Cerebellar nuclear complex (tissue), 1 donor: ENCODE data around the gene SPEM1.
"Not testable (repeated sequence)": the region's sequence is repeated elsewhere in the genome, so short reads cannot be mapped to it uniquely, and the experiment has no call there.

Source experiments
- DNase-seq, 2 experiments: peaks; one replicate each; lab custom pipeline; 2025; lab: John Stamatoyannopoulos, UW

SPEM1 gene

GRCh38 chr17:7441266-7441665 is 21.1 kb downstream of the SPEM1 start:
- no peak for DNase-seq

GRCh38 chr17:7442142-7442541 is 22.0 kb downstream of the SPEM1 start:
- DNase-seq: no peak

GRCh38 chr17:7443499-7444485 is 23.7 kb downstream of the SPEM1 start:
- no peak for DNase-seq

GRCh38 chr17:7444682-7445618 is 24.8 kb downstream of the SPEM1 start, which contains the start of gene CHRNB1:
TSS of gene CHRNB1 (plus strand) at chr17:7445061. CDS start at chr17:7445128, 67 bp downstream.
- DNase-seq: no peak

- no peak for DNase-seq
Observed at GRCh38 chr17:7445619-7445968, 25.5 kb downstream of the SPEM1 start.

GRCh38 chr17:7448461-7448860 is 28.3 kb downstream of the SPEM1 start:
- no peak for DNase-seq

DNA sequence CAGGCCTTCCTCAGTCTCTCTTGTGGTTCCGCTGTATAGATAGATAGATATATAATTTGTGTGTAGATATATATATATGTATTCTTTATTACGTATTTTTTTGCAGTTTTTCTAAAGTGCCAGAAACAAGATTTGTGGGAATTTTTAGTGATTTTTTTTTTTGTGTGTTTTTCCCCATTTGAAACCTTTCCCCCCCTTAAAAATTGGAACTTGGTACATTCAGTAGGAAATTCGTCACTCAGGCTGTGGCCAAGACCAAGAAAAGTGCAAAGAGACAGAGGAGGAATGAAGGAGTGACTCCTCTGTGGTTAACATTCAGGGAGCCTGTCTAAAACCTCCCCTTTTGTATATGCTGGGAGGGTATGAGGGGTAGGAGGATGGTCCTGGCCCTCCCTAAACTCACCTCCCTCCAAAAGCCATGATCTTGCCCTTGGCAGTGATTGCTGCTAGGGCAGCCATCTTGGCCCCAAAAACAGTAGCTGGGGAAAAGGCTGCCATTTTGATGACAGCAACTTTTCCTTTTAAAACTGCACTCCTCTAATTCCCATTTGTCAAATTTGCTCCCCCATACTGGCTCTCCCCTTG is 39.9 kb downstream of the SPEM1 start:
- no peak for DNase-seq

DNA sequence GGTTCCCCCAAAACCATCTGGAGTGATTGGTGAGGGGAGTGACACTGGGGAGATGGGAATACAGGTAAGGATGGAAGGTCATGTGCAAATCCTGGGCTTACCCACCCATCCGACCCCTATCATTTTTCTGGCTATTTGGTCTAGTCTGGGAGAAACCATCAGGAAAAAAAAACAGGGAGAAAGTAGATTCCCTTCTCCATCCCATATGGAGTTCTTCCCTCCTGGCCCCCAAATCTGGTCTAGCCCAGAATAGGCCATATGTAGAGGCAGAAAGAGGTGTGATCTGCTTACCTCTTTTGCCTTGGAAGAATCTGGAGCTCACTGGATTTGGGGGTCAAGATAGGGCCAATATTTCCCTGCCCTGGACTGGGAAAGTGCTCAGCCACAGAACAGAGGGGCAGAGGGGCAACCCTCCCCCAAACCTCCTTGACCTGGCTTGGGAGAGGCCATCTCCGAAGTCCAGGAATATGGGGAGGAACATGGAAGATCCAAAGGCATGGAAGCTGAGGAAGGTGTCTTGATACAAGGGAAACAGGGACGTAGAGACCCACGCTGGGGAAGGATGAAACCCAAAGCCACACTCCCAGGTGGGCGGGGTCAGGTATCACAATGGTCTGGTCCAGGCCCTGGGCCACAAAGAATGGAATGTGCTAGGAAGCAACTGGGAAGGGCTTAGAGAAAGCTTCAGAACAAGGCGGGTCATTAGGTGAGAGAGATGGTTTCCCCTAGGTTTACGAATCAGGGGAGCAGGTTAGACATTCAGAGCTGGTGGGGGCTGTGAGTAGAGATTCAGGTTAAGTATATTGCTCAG is 40.9 kb downstream of the SPEM1 start:
- no peak for DNase-seq

- DNase-seq: no peak
Observed at GRCh38 chr17:7462474-7463371, 42.6 kb downstream of the SPEM1 start.

GRCh38 chr17:7463372-7463846 is 43.3 kb downstream of the SPEM1 start:
- no peak for DNase-seq

DNA sequence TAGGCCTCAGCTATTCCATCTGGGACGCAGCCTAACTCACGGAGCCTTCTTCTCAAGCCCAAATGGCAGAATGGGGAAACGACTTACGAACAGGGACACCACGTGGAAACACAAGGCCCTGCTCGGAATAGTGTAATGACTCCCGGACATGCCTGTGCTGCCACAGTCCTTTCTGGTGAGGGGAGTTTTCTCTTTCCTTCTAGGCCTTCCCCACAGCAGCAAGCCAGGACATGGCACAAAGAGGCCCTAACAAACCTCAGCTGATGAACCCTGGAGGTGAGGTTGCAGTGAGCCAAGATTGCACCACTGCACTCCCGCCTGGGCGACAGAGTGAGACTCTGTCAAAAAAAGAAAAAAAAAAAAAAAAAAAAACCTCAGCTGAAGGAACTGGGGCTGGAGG is 44.0 kb downstream of the SPEM1 start:
- DNase-seq: no peak

DNA sequence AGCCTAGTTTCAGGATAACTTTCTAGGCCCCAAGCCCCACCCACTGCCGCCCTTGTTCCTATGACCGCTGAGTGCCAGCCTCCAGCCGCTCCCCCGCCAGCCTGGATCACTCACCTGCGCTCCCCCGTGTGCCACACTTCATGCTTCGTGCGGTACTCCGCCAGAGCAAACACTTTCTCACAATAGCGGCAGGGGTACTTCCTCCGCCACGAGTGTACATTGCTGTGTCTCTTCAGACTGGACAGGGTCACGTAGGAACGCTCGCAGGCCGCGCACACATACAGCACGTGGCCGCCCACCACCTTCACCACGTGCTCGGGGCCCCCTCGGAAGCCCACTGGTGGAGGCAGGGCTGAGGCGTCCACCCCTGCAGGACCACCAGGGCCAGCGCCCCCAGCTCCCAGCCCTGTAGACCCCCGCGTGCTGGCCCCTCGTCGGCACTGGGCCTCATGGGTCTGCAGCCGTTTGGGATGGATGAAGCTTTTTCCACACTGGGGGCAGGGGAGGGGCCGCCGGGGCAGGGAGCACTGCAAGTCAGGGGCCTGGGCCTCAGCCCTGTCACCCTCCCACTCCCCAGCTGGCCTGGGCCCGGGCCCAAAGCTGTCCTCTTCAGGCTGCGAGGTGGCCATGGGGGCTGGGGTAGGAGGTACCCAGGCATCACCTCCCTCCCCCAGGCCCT is 45.6 kb downstream of the SPEM1 start:
- DNase-seq: no peak

DNA sequence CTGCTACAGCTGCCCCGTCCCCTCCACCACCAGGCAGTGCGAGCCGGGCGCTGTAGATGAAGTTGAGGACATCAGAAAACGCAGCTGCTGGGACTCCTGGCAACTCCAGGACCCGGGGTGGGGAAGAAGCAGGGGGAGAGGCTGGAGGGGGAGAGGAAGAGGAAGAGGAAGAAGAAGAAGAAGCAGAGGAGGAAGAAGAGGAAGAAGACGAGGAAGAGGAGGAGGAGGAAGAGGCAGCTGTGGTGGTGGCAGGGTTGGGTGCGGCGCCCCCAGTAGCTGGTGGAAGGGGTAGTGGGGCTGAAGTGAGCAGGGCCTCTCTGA is 46.2 kb downstream of the SPEM1 start:
- DNase-seq: no peak

- DNase-seq: no peak
Observed at GRCh38 chr17:7466639-7467341, 46.7 kb downstream of the SPEM1 start.

GRCh38 chr17:7467498-7467897 is 47.4 kb downstream of the SPEM1 start:
- DNase-seq: no peak

- DNase-seq: no peak
Observed at GRCh38 chr17:7468290-7468689, 48.2 kb downstream of the SPEM1 start.

GRCh38 chr17:7468804-7469389 is 48.8 kb downstream of the SPEM1 start:
- no peak for DNase-seq

DNA sequence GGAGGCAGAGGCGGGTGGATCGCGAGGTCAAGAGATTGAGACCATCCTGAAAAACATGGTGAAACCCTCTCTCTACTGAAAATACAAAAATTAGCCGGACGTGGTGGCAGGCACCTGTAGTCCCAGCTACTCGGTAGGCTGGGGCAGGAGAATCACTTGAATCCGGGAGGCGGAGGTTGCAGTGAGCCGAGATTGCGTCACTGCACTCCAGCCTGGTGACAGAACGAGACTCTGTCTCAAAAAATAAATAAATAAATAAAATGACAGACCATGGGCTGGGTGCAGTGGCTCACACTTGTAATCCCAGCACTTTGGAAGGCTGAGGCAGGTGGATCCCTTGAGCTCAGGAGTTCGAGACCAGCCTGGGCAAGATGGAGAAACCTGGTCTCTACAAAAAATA is 49.7 kb downstream of the SPEM1 start:
- DNase-seq: not testable (repeated sequence)
